Measurements from ENCODE around the gene COA7. TPM values are rescaled to one million over a fixed set of nuclear protein-coding genes. Genes with fewer than 3 reads are reported as not detected.

The COA7 gene
- total and polyA plus RNA-seq, 4 experiments from 2014 or later, result 2.3 to 5.3 (median 3.4) TPM

Other genes starting within 250 kb of the COA7 start
- 100 to 1,000 TPM; 151 to 159 TPM for gene TUT4, start 145.3 kb downstream of the COA7 start, total RNA-seq
- 10 to 100 TPM; 22.4 to 42.7 TPM for gene TUT4, start 145.3 kb downstream of the COA7 start, polyA plus RNA-seq
- 10 to 100 TPM; 26.3 to 27.5 TPM for gene GPX7, start 96.0 kb downstream of the COA7 start, total RNA-seq
- gene GPX7, start 96.0 kb downstream of the COA7 start, polyA plus RNA-seq, result 10 to 100 TPM; 34.1 to 34.4 TPM
- gene SHISAL2A, start 65.2 kb downstream of the COA7 start, total RNA-seq, result 10 to 100 TPM; 64.8 to 75.6 TPM
- gene SHISAL2A, start 65.2 kb downstream of the COA7 start, polyA plus RNA-seq, result 1 to 10 TPM; 3.2 to 8.4 TPM
- gene ZYG11B, start 28.1 kb upstream of the COA7 start, total RNA-seq, result 10 to 100 TPM; 21.7 to 23.1 TPM
- 10 to 100 TPM in 1 of 2 donors, 1 to 10 TPM in 1; 6.1 to 17.2 TPM for gene ZYG11B, start 28.1 kb upstream of the COA7 start, polyA plus RNA-seq
- not detected for gene ZYG11A, start 144.4 kb upstream of the COA7 start, total RNA-seq
- under 1 TPM in 1 of 2 donors, not detected in 1; 0.03 TPM for gene ZYG11A, start 144.4 kb upstream of the COA7 start, polyA plus RNA-seq
- gene ECHDC2, start 223.4 kb upstream of the COA7 start, total RNA-seq, result 100 to 1,000 TPM; 164 to 179 TPM
- 10 to 100 TPM; 23.4 to 44.8 TPM for gene ECHDC2, start 223.4 kb upstream of the COA7 start, polyA plus RNA-seq
- gene SCP2, start 228.9 kb upstream of the COA7 start, total RNA-seq, result 10 to 100 TPM; 49.7 to 52.1 TPM
- 100 to 1,000 TPM; 145 to 260 TPM for gene SCP2, start 228.9 kb upstream of the COA7 start, polyA plus RNA-seq